Cardiac fibroblast (primary cell): ENCODE data around the gene NFKBIB.

Experiments used
- DNase-seq, 2 donors: peaks; one replicate each; pipeline versions ENCODE4 v3.0.0 to v3.0.0-alpha.2; 2010; ENCODE audit warnings: low read depth in 2 of 2
- H3K4me3 ChIP-seq, 2 donors: replicated peaks in 1 of 2; 1 replicate in 1 of 2; 2 replicates in 1 of 2; pipeline ENCODE4 v1.5.1; 2011; ENCODE audit warnings: low read depth in 2 of 2, low read length in 2 of 2, mild to moderate bottlenecking in 2 of 2, moderate library complexity in 1 of 2
- CTCF ChIP-seq: IDR thresholded peaks from one replicate; pipeline ENCODE4 v1.5.1; 2011; ENCODE audit warnings: low read depth, mild to moderate bottlenecking, low read length, inconsistent platforms

The NFKBIB gene

GRCh38 chr19:38889803-38890202, 10.0 kb upstream of the NFKBIB start:
- no peak overlapping the region for H3K4me3 ChIP-seq
- no peak for TF ChIP-seq CTCF
- no peak for DNase-seq

- DNase-seq = no peak
- TF ChIP-seq CTCF = no peak
- H3K4me3 ChIP-seq = no peak overlapping the region
Measured at GRCh38 chr19:38890686-38891085, 9.1 kb upstream of the NFKBIB start.

- no peak overlapping the region for H3K4me3 ChIP-seq
- DNase-seq = no peak
- no peak for TF ChIP-seq CTCF
Measured at GRCh38 chr19:38891771-38892170, 8.0 kb upstream of the NFKBIB start.

- no peak for TF ChIP-seq CTCF
- H3K4me3 ChIP-seq = no peak overlapping the region
- DNase-seq = no peak
Measured at GRCh38 chr19:38892841-38893240, 6.9 kb upstream of the NFKBIB start.

- peak in 1 of 2 donors; percentile 11 for DNase-seq
- TF ChIP-seq CTCF = no peak
- no peak overlapping the region for H3K4me3 ChIP-seq
Measured at GRCh38 chr19:38893341-38893771, 6.4 kb upstream of the NFKBIB start.

- TF ChIP-seq CTCF = no peak
- no peak overlapping the region for H3K4me3 ChIP-seq
- DNase-seq = no peak
Measured at GRCh38 chr19:38894968-38895367, 4.8 kb upstream of the NFKBIB start.

- DNase-seq = peak; percentile 13 to 20
- peak overlapping the region; percentile 78 to 88 for H3K4me3 ChIP-seq
- no peak for TF ChIP-seq CTCF
Measured at GRCh38 chr19:38898788-38899446, 852 bp upstream of the NFKBIB start.
